Hematopoietic multipotent progenitor cell treated with erythropoietin and hydrocortisone succinate and interleukin-3 and kit ligand, for 15 days (in vitro differentiated cells): ENCODE results near the gene IGSF22.

ENCODE experiments used
- DNase-seq: peaks from one replicate; pipeline ENCODE4 v3.0.0-alpha.2; 2015; ENCODE audit warnings: low spot score

The IGSF22 gene

GRCh38 chr11:18713646-18714442, 12.1 kb downstream of the IGSF22 start:
- DNase-seq = no peak

DNA sequence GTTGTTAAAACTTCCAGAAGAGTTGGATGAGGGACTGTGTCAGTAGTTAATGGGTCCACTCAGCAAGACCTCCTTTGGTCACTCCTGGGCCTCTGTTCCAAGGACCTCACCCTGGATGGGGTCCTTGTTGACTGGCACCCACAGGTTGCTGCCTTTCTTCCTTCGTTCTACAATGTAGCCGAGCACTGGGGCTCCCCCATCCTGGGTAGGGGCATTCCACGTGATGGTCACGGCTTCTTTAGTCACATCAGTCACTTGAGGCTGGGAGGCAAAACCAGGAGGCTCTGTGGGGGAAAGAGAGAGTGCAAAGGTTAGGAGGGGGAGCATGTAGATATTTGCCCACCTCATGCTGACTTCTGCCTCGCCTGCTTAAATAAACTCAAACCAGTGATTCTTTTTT, 15.4 kb downstream of the IGSF22 start:
- DNase-seq = no peak

DNA sequence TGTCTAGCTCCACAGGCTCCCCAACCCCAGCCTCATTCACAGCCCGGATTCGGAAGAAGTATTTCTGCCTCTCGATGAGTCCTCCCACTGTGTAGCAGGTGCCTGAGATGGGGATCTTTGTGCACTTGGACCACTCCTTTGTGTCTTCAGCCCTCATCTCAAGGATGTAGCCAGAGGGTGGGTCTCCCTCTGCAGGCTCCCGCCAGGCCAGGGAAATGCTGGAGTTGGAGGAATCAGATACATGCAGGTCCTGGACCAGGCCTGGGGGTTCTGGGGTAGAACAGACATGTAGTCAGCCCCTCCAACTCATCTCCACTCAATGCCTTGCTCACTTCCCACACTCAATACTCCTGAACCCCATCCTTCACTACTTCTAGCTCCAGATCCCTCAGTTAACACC, 16.6 kb downstream of the IGSF22 start:
- DNase-seq = no peak

- DNase-seq = no peak
These were observed 18.1 kb downstream of the IGSF22 start for GRCh38 chr11:18707811-18708340.

DNA sequence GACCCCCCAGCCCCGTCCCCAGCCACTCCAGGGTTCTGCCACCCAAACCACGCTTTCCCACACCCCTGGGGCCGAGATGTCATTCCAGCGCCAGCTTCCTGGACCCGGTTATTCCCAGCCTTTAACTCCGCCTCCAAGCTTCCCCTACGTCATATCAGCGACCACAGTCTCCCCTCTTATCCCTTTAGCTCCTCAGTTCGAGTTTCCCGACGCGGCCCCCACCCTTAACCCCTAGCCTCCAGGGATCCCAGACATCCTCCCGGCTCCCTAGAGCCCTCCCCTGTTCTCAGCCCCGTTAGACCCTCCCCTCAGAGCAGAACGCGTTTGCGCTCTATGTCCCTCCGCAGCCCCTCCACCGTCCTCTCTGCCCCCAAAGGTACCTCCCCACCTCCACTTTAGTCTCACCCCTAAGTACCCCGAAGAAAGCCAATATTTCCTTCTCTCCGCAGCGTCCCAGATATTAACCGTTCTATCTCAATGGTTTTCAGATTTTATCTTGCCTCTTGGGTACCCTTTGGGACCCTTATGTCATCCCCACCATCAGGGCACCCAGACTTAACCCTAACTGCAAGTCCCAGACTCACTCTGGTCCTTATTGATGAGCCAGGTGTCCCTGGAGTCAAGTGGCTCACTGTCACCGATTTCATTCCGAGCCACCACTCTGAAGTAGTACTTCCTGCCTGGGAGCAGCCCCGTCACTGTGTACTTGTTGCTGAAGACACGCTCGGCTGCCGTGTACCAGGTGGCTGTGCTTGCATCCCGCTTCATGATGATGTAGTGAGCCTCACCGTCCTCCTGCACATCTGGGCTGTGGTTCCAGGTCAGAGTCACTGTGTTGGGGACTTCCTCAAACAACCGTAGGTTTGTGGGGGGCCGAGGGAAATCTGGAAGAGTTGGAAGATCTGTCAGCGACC, 19.4 kb downstream of the IGSF22 start:
- DNase-seq = no peak

DNA sequence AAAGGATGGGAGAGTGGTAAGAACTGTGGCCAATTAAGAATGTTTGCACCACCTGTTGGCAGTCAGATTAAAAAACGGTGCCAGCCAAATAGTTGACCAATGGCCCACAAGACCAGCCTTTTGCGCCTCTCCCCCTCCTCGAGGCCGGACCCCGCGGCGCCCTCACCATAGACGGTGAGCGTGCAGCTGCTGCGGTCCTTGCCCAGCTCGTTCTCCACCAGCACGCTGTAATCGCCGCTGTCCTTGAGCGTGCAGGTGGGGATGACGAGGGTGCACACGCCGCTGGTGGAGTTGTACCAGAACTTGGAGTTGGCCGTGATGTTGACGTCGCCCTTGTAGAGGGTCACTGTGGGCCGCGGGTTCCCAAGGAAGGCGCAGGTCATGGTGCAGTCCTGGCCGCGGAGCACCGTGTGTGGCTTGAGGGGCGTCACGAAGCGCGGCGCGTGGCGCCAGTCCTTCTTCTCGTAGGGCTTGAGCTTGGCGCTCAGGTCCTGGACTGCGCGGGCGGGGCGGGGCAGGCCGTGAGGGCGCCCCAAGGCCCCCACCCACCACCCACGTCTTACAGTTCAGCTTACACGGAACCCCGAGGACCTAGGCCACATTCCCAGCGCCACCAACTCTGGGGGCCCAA, 20.2 kb downstream of the IGSF22 start:
- no peak for DNase-seq

GRCh38 chr11:18704698-18705097, 21.3 kb downstream of the IGSF22 start:
- no peak for DNase-seq

- no peak for DNase-seq
These were observed 21.8 kb downstream of the IGSF22 start for GRCh38 chr11:18704045-18704645.

- DNase-seq = no peak
These were observed 22.8 kb downstream of the IGSF22 start for GRCh38 chr11:18703001-18703763.

- DNase-seq = no peak
These were observed 24.3 kb downstream of the IGSF22 start for GRCh38 chr11:18701614-18702216.

DNA sequence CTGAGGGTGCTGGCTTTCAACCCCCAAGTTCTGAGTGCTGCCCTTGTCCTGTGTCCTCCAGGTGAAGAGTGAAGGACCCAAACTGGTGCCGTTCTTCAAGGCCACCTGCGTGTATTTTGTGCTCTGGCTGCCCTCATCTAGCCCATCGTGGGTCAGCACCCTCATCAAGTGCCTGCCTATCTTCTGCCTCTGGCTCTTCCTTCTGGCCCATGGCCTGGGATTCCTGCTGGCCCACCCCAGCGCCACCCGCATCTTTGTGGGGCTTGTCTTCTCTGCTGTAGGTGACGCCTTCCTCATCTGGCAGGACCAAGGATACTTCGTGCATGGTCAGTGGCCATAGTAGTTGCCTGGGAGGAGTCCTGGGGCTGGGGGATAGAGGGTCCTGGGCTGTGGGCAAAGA, 25.1 kb downstream of the IGSF22 start:
- no peak for DNase-seq

DNA sequence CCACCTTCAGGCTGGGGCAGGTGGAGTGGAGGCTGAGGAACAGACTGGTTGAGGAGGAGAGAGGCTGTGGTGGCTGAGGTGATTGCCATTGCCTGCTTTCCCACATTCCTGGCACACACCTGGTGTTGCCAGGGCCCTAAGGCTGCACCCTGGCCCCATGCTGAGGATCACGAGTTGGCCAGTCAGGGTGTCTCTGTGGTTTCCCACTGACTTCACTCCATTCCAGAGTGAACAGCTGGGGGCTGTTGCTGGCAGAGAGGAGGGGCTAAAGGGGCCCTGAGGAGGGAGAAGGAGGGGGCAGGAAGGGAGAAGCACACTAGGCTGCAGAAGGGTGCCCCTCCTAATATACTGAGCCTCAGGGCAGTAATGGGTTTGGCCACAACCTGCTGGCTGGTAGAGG, 25.6 kb downstream of the IGSF22 start:
- DNase-seq = no peak

DNA sequence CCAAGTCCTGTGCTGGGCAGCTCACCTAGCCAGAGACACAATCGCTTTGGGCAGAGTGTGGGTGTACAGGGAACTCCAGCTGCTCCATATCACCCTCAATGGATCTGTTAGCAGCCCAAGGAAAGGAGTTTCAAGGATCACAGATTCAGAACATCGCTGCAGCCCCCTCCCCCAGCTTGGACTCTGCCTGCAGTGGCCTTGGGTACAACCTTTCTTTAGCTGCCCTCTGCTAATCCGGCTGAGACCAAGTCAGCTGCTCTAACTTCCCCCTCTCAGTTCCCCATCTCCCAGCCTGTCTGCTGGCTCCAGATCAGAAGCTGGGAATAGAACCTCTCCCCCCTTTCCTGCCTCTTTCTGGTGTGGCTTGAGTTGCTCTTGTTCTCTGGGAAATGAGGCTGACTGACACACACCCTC, 26.1 kb downstream of the IGSF22 start:
- DNase-seq = no peak

DNA sequence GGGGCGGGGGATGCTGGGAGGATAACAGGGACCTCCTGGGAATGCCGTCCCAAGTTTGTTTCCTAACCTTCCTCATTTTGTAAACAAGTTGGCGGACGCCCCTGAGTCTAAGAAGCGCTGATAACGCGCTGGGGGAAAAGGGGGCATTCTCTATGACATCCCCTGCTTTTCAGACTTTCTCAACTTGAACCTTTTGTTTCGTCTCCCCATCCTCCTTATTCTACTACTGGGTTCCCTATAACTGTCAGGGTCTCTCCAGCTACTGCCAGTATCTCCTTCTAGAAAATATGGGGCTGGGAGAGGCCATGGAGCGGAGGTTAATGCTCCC, 26.8 kb downstream of the IGSF22 start:
- DNase-seq = no peak

- DNase-seq = peak; percentile 76
These were observed 27.4 kb downstream of the IGSF22 start, which contains the start of gene TMEM86A for GRCh38 chr11:18698341-18699268. Gene TMEM86A, plus strand, starts transcription at chr11:18698779. Its CDS starts 108 bp downstream, at chr11:18698887.

DNA sequence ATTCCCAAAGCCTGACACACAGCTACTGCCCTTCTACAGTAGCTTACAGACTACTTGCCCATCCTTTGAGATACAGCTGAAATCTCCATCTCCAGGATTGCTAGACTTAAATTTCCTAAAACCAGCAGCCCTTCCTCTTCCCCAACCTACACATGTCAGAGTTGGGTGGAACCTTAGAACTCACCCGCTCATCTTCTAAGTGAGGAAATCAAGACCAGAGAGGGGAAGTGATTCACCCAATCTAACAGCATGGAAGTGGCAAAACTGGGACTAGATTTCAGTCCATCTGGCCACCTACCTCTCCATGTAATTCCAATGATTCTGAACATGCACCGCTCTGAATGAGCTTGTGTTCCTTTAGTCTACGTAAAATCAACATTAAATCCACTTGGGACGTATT, 28.4 kb downstream of the IGSF22 start:
- DNase-seq = no peak

- no peak for DNase-seq
These were observed 29.3 kb downstream of the IGSF22 start for GRCh38 chr11:18696638-18697225.

DNA sequence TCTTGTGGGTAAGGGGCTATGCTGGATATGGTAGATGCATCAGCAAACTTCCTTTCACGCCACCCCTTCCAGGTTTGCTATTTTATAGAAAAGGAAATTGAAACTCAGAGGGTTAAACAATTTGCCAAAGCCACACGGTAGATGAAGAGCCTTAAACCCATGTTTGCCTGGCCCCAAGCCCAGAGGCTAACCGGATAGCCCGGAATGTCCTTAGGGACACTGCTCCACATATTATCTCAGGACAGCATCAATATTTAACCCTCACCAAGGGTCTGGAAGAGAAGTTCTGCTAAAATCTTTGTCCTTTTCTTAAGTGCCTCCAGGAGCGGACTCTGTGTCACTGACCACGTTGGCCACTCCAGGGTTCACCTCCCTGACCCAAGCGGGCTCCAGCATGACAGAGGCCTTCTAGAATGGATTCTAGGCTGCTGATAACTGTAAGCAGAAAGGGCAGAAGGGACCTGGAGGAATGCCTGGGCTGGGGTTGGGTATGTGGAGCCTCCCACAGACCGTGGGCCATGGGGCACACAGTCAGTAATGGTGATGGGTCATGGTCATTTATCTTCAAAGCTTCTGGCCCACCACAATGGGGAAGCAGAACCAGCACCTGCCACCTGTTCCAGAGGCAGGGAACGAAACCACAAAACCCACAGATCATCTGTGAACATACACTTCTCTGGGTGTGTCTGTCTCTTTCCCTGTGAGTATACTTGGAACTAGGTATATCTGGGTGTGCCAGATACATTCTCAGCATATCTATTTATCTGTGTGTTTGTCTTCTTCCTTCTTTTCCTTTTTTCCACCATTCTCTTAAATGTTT, 32.8 kb downstream of the IGSF22 start:
- no peak for DNase-seq
